Naive B cell (primary cell): ENCODE measurements around the gene PROM1. TPM values are rescaled to one million over a fixed set of nuclear protein-coding genes. Genes with fewer than 3 reads are reported as not detected.

Experiments
- ATAC-seq, 2 donors: fragments of 150-1000 bp; cut with Tn5 transposase; 2 replicates each; pipeline ENCODE4 v1.10.0; 2021; ENCODE audit warnings: low read depth in 2 of 2, mild to moderate bottlenecking in 2 of 2, moderate library complexity in 2 of 2
- DNase-seq: peaks from one replicate; pipeline ENCODE4 v3.0.0; 2022
- H3K27ac Mint-ChIP-seq, 6 donors: one replicate each; pipeline ENCODE4 v1.8.0; 2020 to 2022; ENCODE audit warnings: mild to moderate bottlenecking in 6 of 6, mixed read lengths in 6 of 6, moderate library complexity in 5 of 6, inconsistent platforms in 2 of 6
- H3K27me3 Mint-ChIP-seq, 3 donors: one replicate each; pipeline ENCODE4 v1.8.0; 2021 to 2022; ENCODE audit warnings: mixed read lengths in 3 of 3, mild to moderate bottlenecking in 1 of 3
- H3K36me3 Mint-ChIP-seq, 2 donors: one replicate each; pipeline ENCODE4 v1.8.0; 2020 to 2022; ENCODE audit warnings: mixed read lengths in 2 of 2, inconsistent platforms in 1 of 2, mild to moderate bottlenecking in 1 of 2
- H3K4me1 Mint-ChIP-seq, 3 donors: one replicate each; pipeline ENCODE4 v1.8.0; 2020 to 2022; ENCODE audit warnings: mixed read lengths in 3 of 3, inconsistent platforms in 1 of 3, mild to moderate bottlenecking in 1 of 3, moderate library complexity in 1 of 3
- H3K4me3 Mint-ChIP-seq, 8 donors: one replicate each; pipeline ENCODE4 v1.8.0; 2020 to 2022; ENCODE audit warnings: mild to moderate bottlenecking in 8 of 8, mixed read lengths in 8 of 8, moderate library complexity in 8 of 8, inconsistent platforms in 2 of 8
- H3K9me3 Mint-ChIP-seq, 7 donors: one replicate each; pipeline ENCODE4 v1.8.0; 2020 to 2022; ENCODE audit warnings: mixed read lengths in 7 of 7, mild to moderate bottlenecking in 5 of 7, inconsistent platforms in 2 of 7, moderate library complexity in 1 of 7
- polyA plus RNA-seq, 6 donors: library from polyadenylated mRNA; unstranded; fragments of 300-500 nt; fragmentation: Illumina TruSeq; gene quantifications; one replicate each; pipeline ENCODE4 v1.2.3, GENCODE V29; 2021; ENCODE audit warnings: low read depth in 6 of 6

Gene PROM1
- polyA plus RNA-seq, 6 donors from 2014 or later = not detected

DNA sequence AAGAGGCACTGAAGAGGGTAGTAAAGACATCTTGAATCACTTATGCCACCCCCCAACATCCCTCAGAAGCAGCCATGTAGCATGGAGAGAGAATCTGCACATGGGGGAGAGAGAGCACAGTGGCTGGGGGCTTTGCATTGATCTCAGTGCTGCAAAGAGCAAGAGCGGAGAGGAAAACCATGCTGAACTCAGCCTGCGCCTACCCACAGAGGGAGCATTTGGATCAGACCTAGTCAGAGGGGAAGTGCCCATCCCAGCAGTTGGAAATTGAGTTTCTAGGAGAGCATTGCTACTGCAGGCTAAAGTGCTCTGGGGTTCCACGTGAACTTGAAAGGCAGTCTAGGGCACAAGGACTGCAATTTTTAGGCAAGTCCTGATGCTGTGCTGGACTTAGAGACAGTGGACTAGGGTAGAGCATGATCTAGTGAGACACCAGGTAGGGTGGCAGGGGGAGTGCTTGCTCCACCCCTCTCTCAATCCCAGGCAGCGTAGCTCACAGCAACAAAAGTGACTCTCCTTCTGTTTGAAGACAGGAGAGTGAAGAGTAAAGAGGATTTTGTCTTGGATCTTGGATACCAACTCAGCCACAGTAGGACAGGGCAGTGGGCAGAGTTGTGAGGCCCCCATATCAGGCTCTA is 9.0 kb upstream of the PROM1 start:
- peak overlapping the region in 1 of 6 donors; percentile 24 for H3K27ac Mint-ChIP-seq
- peaks cover 0 to 46% (median 9%) of the 10 kb centered on the region in 3 donors for H3K27me3 Mint-ChIP-seq
- no peaks in the 10 kb centered on the region for H3K4me1 Mint-ChIP-seq
- ATAC-seq (no peak), DNase-seq (no peak)
- no peaks in the 10 kb centered on the region for H3K36me3 Mint-ChIP-seq
- peaks cover 0 to 12% (median 0%) of the 10 kb centered on the region in 7 donors for H3K9me3 Mint-ChIP-seq
- H3K4me3 Mint-ChIP-seq = no peak overlapping the region

DNA sequence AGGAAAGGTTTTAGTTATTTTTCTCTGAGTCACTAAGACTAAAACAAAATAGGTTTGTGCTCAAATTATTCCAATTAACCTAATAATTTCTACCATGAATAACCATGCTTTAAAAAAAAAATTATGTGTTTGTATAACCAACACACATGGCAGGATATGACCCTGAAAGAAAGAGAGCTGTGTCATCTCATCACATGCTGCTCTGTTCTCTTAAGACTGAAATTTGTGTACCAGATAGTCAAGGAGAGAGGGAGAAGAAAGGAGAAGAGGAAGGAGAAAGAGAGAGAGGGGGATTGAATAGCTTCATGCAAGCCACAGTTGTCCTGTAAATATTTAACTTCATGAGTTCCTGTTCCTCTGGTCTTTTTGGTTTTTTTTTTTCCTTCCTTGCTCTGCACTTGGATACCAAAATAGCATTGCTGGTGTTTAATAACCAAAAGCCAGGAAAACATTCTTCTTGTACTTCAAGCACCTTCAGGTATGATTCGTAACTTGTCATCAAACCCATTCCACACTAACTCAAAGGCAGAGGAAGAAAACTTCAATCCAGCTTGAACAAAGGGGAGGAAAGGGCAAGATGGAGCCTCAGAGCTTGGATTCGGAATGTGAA is 6.4 kb upstream of the PROM1 start:
- Mint-ChIP-seq H3K27ac (peak overlapping the region in 1 of 6 donors; percentile 7), H3K4me3 (peak overlapping the region in 2 of 8 donors; percentile 3 to 28), H3K9me3 (peaks cover 0 to 17% (median 4%) of the 10 kb centered on the region in 7 donors), H3K27me3 (peaks cover 10 to 60% (median 23%) of the 10 kb centered on the region in 3 donors), H3K36me3 (peaks cover 2 to 4% of the 10 kb centered on the region in 2 donors), H3K4me1 (no peaks in the 10 kb centered on the region)
- DNase-seq (no peak), ATAC-seq (no peak)

DNA sequence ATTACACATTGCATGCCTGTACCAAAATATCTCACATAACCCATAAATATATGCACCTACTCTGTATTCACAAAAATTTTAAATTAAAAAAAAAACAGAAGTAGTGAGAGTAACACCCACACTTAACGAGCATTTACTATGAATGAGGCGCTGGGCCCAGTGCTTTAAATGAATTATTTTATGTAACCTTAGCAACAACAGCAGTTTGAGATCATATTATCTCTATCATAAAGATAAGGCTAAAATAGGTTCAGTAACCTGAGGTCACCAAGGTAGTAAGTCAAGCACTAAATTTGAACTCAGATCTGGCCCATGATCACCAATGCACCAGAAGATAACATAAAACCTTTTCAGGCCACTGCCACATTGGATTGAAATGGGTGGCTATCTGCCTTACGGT is 5.3 kb upstream of the PROM1 start:
- Mint-ChIP-seq H3K27me3 (peaks cover 21 to 62% (median 33%) of the 10 kb centered on the region in 3 donors), H3K9me3 (peaks cover 3 to 24% (median 8%) of the 10 kb centered on the region in 7 donors), H3K4me3 (no peak overlapping the region), H3K36me3 (peaks cover 8% of the 10 kb centered on the region in 2 donors), H3K4me1 (peaks cover 1 to 3% (median 2%) of the 10 kb centered on the region in 3 donors), H3K27ac (no peak overlapping the region)
- ATAC-seq (no peak), DNase-seq (no peak)

DNA sequence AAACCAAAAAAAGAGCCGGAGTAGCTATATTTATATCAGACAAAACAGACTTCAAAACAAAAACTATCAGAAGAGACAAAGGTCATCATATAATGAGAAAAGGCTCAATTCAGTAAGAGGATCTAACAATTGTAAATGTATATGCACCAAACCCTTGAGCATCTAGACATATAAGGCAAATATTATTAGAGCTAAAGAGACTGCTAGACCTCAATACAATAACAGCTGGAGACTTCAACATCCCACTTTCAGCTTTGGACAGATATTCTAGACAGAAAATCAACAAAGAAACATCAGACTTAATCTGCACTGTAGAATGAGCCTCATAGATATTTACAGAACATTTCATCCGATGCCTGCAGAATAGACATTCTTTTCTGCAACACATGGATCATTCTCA is 4.8 kb upstream of the PROM1 start:
- Mint-ChIP-seq H3K4me3 (peak overlapping the region in 1 of 8 donors; percentile 42), H3K9me3 (peaks cover 3 to 24% (median 7%) of the 10 kb centered on the region in 7 donors), H3K27me3 (peaks cover 25 to 62% (median 37%) of the 10 kb centered on the region in 3 donors), H3K27ac (no peak overlapping the region), H3K4me1 (peaks cover 5 to 8% (median 6%) of the 10 kb centered on the region in 3 donors), H3K36me3 (peaks cover 8% of the 10 kb centered on the region in 2 donors)
- ATAC-seq (no peak), DNase-seq (no peak)

DNA sequence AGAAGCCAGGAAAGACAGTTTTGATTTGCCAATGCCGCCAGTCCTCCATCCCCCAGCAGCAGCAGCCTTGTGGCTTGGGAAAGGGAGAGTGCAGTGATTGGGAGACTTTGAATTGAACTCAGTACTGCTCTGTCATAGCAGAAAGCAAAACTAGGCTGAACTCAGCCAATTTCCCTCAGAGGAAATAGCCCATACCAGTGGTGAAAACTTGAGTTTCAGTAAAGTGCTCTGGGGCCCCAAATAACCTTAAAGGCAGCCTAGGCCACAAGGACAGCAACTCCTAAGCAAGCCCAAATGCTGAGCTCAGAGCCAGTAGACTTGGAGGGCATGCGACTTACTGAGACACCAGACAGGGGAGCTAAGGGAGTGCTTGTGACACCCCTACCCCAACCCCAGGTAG is 2.0 kb upstream of the PROM1 start:
- Mint-ChIP-seq H3K4me3 (no peak overlapping the region), H3K36me3 (peaks cover 8% of the 10 kb centered on the region in 2 donors), H3K9me3 (peaks cover 3 to 12% (median 7%) of the 10 kb centered on the region in 7 donors), H3K4me1 (peaks cover 14 to 23% (median 23%) of the 10 kb centered on the region in 3 donors), H3K27me3 (peaks cover 48 to 77% (median 57%) of the 10 kb centered on the region in 3 donors), H3K27ac (no peak overlapping the region)
- DNase-seq (no peak), ATAC-seq (no peak)

DNA sequence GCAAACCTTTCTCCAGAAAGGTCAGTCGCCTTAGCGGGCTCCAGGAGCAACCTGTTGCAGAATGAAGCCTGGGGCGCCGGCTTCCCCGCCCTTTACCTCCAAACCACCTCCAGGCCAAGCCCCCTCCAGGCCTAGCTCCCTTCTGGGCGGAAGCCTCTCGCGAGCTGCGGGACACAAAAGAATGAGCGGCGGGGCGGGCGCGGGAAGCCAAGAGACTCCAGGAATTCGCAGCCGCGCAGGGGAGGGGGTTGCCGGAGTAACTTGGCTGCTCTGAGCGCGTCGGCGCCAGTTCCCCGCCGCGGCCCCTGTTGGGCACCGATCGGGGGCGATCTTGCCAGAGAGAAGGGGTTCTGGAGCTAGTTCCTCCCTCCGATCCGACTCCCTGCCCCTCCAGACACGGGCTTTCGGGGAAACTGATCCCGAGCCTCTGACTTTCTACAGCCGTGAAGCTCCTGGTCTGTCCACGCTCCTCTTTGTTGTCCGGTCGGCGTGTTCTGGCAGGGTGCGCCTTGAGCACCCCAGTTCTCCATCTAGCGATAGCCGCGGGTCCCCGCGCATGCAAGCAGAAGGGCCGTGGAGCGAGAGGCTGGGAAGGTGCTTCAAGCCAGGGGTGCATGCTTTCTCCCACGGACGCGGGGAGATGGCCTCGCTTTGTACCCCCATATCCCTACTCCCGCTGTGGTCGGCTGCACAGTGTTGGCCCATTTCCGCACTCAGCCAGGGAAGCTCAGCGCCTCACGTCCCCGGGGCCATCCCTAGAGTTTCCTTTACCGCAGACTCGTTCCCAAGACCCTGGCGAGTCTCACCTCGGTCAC is 1.2 kb downstream of the PROM1 start:
- Mint-ChIP-seq H3K9me3 (peaks cover 3 to 12% (median 7%) of the 10 kb centered on the region in 7 donors), H3K36me3 (peaks cover 8% of the 10 kb centered on the region in 2 donors), H3K27me3 (peaks cover 55 to 74% (median 66%) of the 10 kb centered on the region in 3 donors), H3K4me3 (peak overlapping the region; percentile 73 to 93 (median 86)), H3K27ac (no peak overlapping the region), H3K4me1 (peaks cover 14 to 23% (median 23%) of the 10 kb centered on the region in 3 donors)
- DNase-seq (peak; percentile 5), ATAC-seq (peak; percentile 45 to 46)

DNA sequence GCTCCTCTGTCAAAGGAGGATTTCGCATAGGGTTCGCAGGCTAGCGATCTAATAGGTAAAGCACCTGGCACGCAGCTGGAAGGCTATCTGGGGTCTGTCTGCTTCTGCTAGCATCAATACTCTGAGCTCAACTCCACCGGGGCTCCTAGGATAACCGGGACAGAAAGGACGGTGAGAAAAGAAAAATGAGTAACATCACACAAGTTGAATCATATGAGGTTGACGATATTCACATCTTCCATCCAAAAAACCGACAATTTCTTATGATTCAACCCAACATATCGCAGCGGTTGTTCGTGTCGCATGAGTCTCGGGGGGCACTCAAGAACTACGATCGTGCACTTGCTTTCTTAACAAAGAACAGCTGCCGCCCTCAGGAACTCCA is 1.8 kb downstream of the PROM1 start:
- H3K36me3 Mint-ChIP-seq = peaks cover 8% of the 10 kb centered on the region in 2 donors
- H3K27ac Mint-ChIP-seq = no peak overlapping the region
- peaks cover 59 to 71% (median 61%) of the 10 kb centered on the region in 3 donors for H3K27me3 Mint-ChIP-seq
- no peak for ATAC-seq
- peaks cover 3 to 12% (median 6%) of the 10 kb centered on the region in 7 donors for H3K9me3 Mint-ChIP-seq
- H3K4me3 Mint-ChIP-seq = peak overlapping the region; percentile 73 to 93 (median 86)
- peaks cover 14 to 23% (median 23%) of the 10 kb centered on the region in 3 donors for H3K4me1 Mint-ChIP-seq
- no peak for DNase-seq

DNA sequence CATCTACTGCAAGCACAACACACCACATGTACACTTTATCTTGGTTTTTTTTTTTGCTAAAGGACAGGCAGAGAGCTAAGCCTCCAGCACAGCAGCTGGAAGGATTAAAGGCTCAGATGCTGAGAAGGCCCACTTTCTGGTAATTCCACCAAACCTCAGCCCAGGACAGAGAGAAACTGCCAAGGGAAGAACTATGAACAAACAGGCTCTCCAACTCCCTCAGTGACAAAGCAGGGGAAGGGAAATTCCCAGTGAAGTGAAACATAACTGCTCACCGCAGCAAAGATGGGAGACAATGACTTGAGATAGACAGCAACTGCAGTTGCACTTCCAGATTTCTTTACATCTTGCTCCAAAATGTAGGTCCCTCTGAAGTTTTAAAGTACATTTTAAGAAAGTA is 4.8 kb downstream of the PROM1 start:
- H3K4me1 Mint-ChIP-seq = peaks cover 12 to 20% (median 18%) of the 10 kb centered on the region in 3 donors
- no peak for DNase-seq

DNA sequence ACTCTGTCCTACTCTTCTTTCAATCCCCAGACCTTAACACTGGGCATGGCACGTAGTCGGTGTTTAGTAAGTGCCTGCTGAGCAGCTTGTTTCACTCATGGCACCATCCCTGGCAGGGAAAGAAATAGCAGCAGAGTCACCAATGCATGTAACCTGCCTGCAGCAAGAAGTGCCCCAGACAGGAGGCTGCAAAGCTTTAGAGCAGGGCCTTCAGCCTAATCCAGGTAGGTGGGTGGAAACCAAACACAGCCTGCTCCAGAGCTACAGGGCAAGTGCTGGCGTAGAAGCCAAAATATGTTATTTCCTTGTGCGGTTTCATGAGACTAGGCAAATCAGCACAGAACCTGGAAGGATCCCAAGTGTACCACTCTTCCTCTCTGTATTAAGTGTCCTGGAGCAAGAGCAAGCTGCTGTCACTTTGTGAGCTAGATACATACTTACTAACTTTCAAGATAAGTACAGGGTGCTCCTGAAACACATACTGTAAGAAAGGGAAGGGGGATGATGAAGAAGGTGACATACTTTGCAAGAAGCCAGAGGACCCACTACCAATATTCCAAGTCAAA is 5.5 kb downstream of the PROM1 start:
- Mint-ChIP-seq H3K27ac (peak overlapping the region in 1 of 6 donors; percentile 60), H3K27me3 (peaks cover 34 to 44% (median 39%) of the 10 kb centered on the region in 3 donors), H3K36me3 (no peaks in the 10 kb centered on the region), H3K9me3 (no peaks in the 10 kb centered on the region), H3K4me1 (peaks cover 9 to 17% (median 15%) of the 10 kb centered on the region in 3 donors), H3K4me3 (no peak overlapping the region)
- ATAC-seq (no peak), DNase-seq (no peak)

More for the DNA sequence above, 4.8 kb downstream of the PROM1 start:
- H3K9me3 Mint-ChIP-seq = no peaks in the 10 kb centered on the region
- H3K27ac Mint-ChIP-seq = no peak overlapping the region
- H3K36me3 Mint-ChIP-seq = no peaks in the 10 kb centered on the region
- peak overlapping the region in 1 of 8 donors; percentile 1 for H3K4me3 Mint-ChIP-seq
- peaks cover 37 to 49% (median 40%) of the 10 kb centered on the region in 3 donors for H3K27me3 Mint-ChIP-seq
- peak in 1 of 2 donors; percentile 34 for ATAC-seq

DNA sequence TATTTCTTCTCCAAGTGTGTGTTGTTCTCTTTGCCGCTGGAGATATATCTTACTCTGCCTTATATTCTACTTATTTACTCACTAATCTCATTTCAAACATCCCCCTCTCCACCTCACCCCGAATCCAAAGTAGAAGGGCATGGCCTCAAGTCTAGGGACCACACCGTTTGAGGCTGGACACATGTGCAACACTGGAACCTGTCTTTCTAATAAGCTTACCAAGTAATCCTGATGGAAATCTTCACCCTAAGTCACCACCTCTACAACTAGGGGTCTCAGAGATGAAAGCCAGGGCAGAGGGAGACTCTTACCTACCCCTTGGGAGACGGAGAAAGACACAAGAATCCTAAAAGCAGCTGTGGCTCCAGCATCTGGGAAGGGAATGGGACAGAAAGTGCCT is 6.0 kb downstream of the PROM1 start:
- Mint-ChIP-seq H3K27ac (no peak overlapping the region), H3K4me3 (no peak overlapping the region), H3K4me1 (peaks cover 8 to 14% (median 12%) of the 10 kb centered on the region in 3 donors), H3K27me3 (peaks cover 31 to 45% (median 39%) of the 10 kb centered on the region in 3 donors), H3K9me3 (no peaks in the 10 kb centered on the region), H3K36me3 (no peaks in the 10 kb centered on the region)
- ATAC-seq = no peak
- DNase-seq = no peak

DNA sequence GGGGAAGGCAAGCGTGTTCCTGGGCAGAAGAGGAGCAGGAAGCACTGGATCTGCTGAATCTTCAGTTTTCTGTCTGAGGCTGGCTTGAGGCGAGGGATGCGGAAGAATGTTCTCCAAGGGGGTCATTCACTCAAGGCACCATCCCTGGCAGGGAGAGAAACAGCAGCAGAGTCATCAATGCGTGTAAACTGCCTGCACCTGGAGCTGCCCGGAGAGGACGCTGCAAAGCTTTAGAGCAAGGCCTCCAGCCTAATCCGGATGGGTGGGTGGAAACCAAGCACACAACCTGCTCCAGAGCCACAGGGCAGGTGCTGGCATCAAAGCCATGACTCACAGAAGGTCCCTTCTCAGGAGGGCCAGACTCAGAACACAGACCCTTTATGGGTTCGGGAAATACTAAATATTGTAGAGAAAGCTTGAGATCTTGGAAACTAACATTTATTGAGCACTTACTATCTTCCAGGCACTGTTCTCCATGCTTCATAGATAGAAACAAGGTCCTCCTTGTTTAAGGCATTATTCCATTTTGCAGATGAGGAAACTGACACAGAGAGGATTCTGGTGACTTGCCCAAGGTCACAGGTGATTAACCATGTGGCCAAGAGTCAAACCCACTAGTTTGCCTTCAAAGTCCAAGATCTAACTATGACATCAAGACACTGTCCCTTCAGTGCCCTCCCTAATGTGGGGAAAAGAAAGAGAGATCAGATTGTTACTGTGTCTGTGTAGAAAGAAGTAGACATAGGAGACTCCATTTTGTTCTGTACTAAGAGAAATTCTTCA is 7.7 kb downstream of the PROM1 start:
- H3K4me1 Mint-ChIP-seq = no peaks in the 10 kb centered on the region
- ATAC-seq = no peak
- H3K4me3 Mint-ChIP-seq = no peak overlapping the region
- no peak for DNase-seq
- peaks cover 15 to 39% (median 25%) of the 10 kb centered on the region in 3 donors for H3K27me3 Mint-ChIP-seq
- no peak overlapping the region for H3K27ac Mint-ChIP-seq
- H3K36me3 Mint-ChIP-seq = no peaks in the 10 kb centered on the region
- H3K9me3 Mint-ChIP-seq = no peaks in the 10 kb centered on the region

DNA sequence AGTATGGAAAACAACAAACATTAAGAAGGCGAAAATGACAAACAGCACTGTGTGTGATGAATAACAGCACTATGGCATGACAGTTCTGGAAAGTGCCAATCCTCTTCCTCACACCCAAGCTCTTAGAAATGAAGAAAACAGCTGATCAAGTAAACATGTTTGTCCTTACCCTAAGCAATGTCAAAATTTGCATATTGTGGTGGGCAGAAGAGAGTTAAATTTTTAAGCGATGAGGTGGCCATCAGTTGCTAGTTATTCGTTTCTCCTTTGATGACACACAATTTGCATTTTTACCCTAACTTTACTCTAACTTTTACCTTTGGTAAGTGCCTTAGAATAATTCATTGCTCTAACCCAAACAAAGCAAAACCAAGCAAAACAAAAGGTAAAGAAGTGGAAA is 8.8 kb downstream of the PROM1 start:
- H3K4me1 Mint-ChIP-seq = no peaks in the 10 kb centered on the region
- no peak overlapping the region for H3K27ac Mint-ChIP-seq
- no peak overlapping the region for H3K4me3 Mint-ChIP-seq
- DNase-seq = no peak
- ATAC-seq = no peak
- H3K36me3 Mint-ChIP-seq = no peaks in the 10 kb centered on the region
- H3K9me3 Mint-ChIP-seq = no peaks in the 10 kb centered on the region
- H3K27me3 Mint-ChIP-seq = peaks cover 5 to 39% (median 22%) of the 10 kb centered on the region in 3 donors
